Tibial artery (tissue), 4 donors: Measurements from ENCODE around the gene APRT.

ENCODE experiments used
- DNase-seq, 2 donors: peaks; one replicate each; pipeline ENCODE4 v3.0.0-alpha.2; 2019
- H3K27ac ChIP-seq, 2 donors: fragments of 200-600 bp; sonication (generic) in 1 of 2; 1 replicate in 1 of 2; 2 replicates in 1 of 2; pipeline ENCODE4 v1.5.1; 2018 to 2019; ENCODE audit warnings: mild to moderate bottlenecking in 1 of 2
- H3K27me3 ChIP-seq, 2 donors: fragments of 200-600 bp; sonication (generic) in 1 of 2; one replicate each; pipeline versions ENCODE4 v1.5.1 to v1.6.0; 2016 to 2019
- H3K36me3 ChIP-seq, 3 donors: fragments of 200-600 bp; sonication (generic) in 2 of 3; one replicate each; pipeline ENCODE4 v1.5.1; 2016 to 2019; ENCODE audit warnings: mild to moderate bottlenecking in 2 of 3
- H3K4me1 ChIP-seq, 4 donors: fragments of 200-600 bp; sonication (generic) in 2 of 4; 1 replicate in 3 of 4; 2 replicates in 1 of 4; pipeline ENCODE4 v1.5.1; 2016 to 2019
- H3K4me3 ChIP-seq, 2 donors: fragments of 200-600 bp; sonication (generic) in 1 of 2; 1 replicate in 1 of 2; 2 replicates in 1 of 2; pipeline ENCODE4 v1.5.1; 2018 to 2019; ENCODE audit warnings: mild to moderate bottlenecking in 2 of 2
- H3K9me3 ChIP-seq, 3 donors: fragments of 200-600 bp; sonication (generic) in 1 of 3; one replicate each; pipeline ENCODE4 v1.5.1; 2016 to 2019
- intact Hi-C: fragments of 100-400 bp; cut with DNase I; formaldehyde crosslinking; loops from one replicate; pipeline ENCODE4 v1.15.0; 2023; ENCODE audit warnings: low total_unique reads
- TF ChIP-seq, protein P1 (sequence below), 2 experiments: fragments of 200-600 bp in 1 of 2; fragments of 450-650 bp in 1 of 2; IDR thresholded peaks; one replicate each; pipeline ENCODE4 v1.5.1; 2017 to 2019; ENCODE audit warnings: antibody characterized with exemption in 2 of 2, mild to moderate bottlenecking in 1 of 2, moderate library complexity in 1 of 2

APRT gene, protein sequence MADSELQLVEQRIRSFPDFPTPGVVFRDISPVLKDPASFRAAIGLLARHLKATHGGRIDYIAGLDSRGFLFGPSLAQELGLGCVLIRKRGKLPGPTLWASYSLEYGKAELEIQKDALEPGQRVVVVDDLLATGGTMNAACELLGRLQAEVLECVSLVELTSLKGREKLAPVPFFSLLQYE

DNA sequence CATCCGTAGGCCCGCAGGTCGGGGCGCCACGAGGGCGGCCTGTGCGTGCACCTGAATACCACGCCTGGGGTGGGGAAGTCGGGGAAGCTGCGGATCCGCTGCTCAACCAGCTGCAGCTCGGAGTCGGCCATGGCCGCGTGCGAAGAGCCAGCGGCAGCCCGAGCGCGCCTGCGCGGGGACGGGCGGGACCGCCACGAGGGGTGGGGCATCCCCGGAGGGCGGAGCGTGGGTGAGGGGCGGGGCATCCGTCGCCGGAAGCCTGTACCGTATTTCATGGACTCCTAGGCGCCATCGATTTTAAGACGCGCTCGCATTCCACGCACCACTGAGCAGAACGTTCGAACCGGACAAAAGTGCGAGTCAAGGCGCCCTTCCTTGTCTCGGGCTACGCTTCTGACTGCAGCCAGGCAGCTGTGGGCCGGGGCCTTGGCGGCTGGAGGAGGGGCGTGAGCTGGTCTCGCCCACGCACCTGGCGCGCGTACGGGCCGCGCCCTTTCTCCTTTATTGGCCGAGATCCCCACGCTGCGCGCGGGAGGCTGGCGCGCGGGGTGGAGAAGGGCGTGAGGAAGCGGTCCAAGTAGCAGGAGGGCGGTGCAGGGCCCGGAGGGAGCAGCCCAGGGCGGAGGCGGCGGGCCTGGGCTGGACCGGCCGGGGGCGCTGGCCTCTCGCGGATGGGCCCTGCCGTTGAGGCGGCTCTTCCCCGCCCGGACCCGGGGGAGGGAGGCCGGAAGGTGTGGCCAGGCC lies at the start of gene APRT:
APRT (minus strand) TSS at position 160 of the 744 bp plus-strand sequence; CDS start at position 131, 29 bp downstream.
- intact Hi-C loops, result loop anchor here (10.0 kb wide), 1 partner anchor 237 kb away; the partner anchor contains the start of gene ZC3H18
- TF ChIP-seq, protein P1, sequence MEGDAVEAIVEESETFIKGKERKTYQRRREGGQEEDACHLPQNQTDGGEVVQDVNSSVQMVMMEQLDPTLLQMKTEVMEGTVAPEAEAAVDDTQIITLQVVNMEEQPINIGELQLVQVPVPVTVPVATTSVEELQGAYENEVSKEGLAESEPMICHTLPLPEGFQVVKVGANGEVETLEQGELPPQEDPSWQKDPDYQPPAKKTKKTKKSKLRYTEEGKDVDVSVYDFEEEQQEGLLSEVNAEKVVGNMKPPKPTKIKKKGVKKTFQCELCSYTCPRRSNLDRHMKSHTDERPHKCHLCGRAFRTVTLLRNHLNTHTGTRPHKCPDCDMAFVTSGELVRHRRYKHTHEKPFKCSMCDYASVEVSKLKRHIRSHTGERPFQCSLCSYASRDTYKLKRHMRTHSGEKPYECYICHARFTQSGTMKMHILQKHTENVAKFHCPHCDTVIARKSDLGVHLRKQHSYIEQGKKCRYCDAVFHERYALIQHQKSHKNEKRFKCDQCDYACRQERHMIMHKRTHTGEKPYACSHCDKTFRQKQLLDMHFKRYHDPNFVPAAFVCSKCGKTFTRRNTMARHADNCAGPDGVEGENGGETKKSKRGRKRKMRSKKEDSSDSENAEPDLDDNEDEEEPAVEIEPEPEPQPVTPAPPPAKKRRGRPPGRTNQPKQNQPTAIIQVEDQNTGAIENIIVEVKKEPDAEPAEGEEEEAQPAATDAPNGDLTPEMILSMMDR (IDR thresholded peaks at IDR 0.05), result peak in 1 of 2 experiments; percentile 20
- peak; percentile 90 to 97 for DNase-seq
- peak within 1 kb of the TSS; percentile 77 to 93 for H3K4me3 ChIP-seq
- peaks cover 0 to 33% (median 26%) of the 10 kb centered on the region in 4 donors for H3K4me1 ChIP-seq
- no peaks in the 10 kb centered on the region for H3K27me3 ChIP-seq
- H3K36me3 ChIP-seq, result peaks cover 0 to 32% (median 13%) of the 10 kb centered on the region in 3 donors
- H3K9me3 ChIP-seq, result no peaks in the 10 kb centered on the region
- peak within 1 kb of the TSS; percentile 90 to 91 for H3K27ac ChIP-seq

DNA sequence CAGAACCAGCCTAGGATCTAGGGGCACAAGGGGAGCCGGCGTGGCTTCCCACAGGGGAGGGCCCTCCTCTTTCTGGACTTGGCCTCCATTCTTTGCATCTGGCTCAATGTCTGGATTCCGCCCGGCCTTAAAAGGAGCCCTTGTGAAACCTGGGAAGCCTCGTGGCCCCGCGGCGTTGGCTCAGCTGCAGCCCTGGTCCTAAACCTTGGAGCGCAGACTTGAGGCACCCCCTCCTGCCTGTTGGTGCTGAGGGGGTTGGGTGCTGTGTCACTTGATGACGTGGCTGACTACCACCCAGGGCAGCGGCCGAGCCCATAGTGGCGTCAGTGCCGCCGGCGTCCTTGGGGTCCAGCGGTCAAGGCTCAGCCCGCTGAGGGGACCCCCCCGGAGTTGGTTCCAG lies 49.6 kb upstream of the APRT start:
- intact Hi-C loops, result loop anchor here (10.0 kb wide), 2 partner anchors 127 to 363 kb away; no protein-coding TSS in a partner anchor
- Histone ChIP-seq H3K36me3 (peaks cover 29 to 52% (median 41%) of the 10 kb centered on the region in 3 donors), H3K9me3 (no peaks in the 10 kb centered on the region), H3K27ac (no peak overlapping the region), H3K4me3 (no peak overlapping the region), H3K4me1 (peaks cover 0 to 14% (median 9%) of the 10 kb centered on the region in 4 donors), H3K27me3 (peaks cover 0 to 19% of the 10 kb centered on the region in 2 donors)
- TF ChIP-seq, protein P1 (IDR thresholded peaks at IDR 0.05), result no peak
- DNase-seq, result no peak

DNA sequence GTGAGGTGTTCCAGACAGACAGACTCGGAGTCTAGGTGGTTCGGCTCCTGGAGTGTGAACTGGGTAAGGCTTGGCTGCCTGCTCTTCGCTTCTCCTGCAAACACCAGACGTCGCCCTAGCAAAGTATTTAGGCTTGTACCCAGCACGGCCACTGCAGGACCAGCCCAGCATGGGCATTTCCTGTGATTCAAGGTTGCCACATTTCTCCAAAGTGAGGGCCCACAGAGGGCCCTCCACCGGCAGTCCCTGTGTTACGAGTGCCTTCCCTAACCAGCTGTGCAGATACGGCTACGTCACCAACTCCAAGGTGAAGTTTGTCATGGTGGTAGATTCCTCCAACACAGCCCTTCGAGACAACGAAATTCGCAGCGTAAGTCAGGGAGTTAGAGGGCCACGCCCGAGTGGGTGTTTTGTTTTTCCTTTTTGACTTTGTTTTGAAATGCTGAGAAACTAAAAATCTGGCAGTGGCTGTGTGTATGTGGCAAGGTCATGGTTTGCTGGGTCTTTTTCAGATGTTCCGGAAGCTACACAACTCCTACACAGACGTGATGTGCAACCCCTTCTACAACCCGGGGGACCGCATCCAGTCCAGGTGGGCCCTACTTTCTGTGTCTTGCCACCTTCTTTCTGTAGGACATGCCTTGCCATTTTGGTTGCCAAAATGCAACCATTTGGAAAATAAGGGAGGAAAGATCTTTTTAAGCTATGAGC lies 47.8 kb upstream of the APRT start:
- Histone ChIP-seq H3K27ac (no peak overlapping the region), H3K36me3 (peaks cover 29 to 53% (median 41%) of the 10 kb centered on the region in 3 donors), H3K27me3 (peaks cover 0 to 4% of the 10 kb centered on the region in 2 donors), H3K4me3 (no peak overlapping the region), H3K9me3 (no peaks in the 10 kb centered on the region), H3K4me1 (peaks cover 0 to 30% (median 17%) of the 10 kb centered on the region in 4 donors)
- intact Hi-C loops, result loop anchor here (10.0 kb wide), 2 partner anchors 125 to 365 kb away; no protein-coding TSS in a partner anchor
- TF ChIP-seq, protein P1 (IDR thresholded peaks at IDR 0.05), result no peak
- no peak for DNase-seq

DNA sequence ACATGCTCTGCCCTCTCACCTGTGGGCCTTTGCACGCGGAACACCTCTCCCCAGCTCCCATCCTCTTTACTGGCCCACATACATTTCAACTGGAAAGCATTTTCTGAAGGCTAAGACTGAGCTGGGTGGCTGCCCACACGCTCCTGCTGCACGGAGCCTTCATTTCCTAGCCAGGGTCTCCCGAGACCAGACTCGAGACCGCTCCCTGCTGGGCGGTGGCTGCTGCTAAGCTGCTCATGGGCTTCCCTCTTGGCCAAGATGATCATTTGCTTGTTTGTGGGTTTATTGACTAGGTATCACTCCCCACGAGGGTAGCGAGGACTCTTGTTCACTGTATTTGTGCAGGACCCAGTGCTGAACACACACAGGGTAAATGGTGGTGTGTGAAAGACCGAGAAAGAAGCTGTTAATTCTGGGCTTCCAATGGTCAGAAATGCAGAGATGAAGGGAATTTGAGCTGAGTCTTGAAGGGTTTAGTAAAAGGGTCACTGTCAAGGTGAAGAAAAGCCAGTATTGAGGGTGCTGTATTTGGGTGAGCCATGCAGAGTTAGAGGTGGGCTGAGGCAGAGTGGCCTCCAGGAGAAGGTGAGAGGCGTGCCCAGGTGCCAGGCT lies 46.1 kb upstream of the APRT start:
- H3K4me1 ChIP-seq, result peaks cover 0 to 33% (median 17%) of the 10 kb centered on the region in 4 donors
- peaks cover 29 to 46% (median 37%) of the 10 kb centered on the region in 3 donors for H3K36me3 ChIP-seq
- DNase-seq, result peak; percentile 78 to 81
- H3K27me3 ChIP-seq, result no peaks in the 10 kb centered on the region
- intact Hi-C loops, result no loop called here
- H3K4me3 ChIP-seq, result peak overlapping the region; percentile 84 to 97
- no peaks in the 10 kb centered on the region for H3K9me3 ChIP-seq
- peak overlapping the region; percentile 80 to 84 for H3K27ac ChIP-seq
- TF ChIP-seq, protein P1 (IDR thresholded peaks at IDR 0.05), result peak; percentile 45 to 53
